ENCODE results near the gene ZSCAN5A. TPM values are rescaled to one million over a fixed set of nuclear protein-coding genes. Genes with fewer than 3 reads are reported as not detected.
A peak's percentile ranks its signal among the peaks of the same experiment; 100 is the strongest.

ZSCAN5A gene
- total and polyA plus RNA-seq, 7 donors: 4.3 to 7.2 (median 5.4) TPM

GRCh38 chr19:56351208-56351607, 36.6 kb upstream of the ZSCAN5A start:
- Histone ChIP-seq H3K4me3 (no peak overlapping the region), H3K9me3 (no peaks in the 10 kb centered on the region), H3K27me3 (no peaks in the 10 kb centered on the region), H3K36me3 (no peaks in the 10 kb centered on the region), H3K4me1 (no peaks in the 10 kb centered on the region), H3K27ac (no peak overlapping the region)
- intact Hi-C loops (cut with DNase I): loop anchor here (2.0 kb wide), 2 partner anchors 98 to 274 kb away; no protein-coding TSS in a partner anchor
- 78 to 82% methylated on average over 6 of the region's 6 CpGs for WGBS, 2 donors
- TF ChIP-seq POLR2A (IDR thresholded peaks at IDR 0.05): no peak
- TF ChIP-seq POLR2AphosphoS5 (IDR thresholded peaks at IDR 0.05): no peak
- no peak for TF ChIP-seq CTCF (IDR thresholded peaks at IDR 0.05)
- TF ChIP-seq EP300 (IDR thresholded peaks at IDR 0.05): no peak
- no peak for DNase-seq

DNA sequence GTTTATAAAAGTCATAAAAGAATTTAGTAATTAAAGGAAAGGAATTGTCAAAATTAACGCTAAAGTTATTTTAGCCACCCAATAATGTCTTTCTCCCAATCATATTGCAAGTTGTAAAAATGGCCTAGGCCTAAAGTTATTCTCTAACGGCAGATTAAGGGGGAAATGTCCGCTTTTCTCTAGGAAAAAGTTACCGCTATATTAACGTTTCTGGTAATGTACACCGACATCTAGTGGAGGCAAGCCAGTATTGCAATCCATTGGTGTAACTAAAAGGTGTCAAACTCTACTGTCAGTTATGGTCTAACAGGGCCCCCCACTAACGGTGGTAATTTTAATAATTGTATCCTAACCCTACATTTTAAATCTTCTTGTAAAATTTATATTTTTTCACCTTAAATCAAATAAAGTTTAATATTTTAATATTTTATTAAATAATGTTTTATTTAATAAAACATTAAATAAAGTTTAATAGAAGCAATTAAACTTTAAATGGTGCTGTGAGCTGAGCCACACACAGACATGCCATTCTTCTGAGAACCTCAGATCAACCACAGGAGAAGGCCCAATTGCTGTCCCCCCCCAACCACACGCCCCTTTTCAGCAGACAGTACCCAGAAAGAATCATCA, 35.9 kb upstream of the ZSCAN5A start:
- no peak overlapping the region for H3K27ac ChIP-seq
- WGBS, 2 donors: 15 to 17% methylated on average over 8 of the region's 8 CpGs
- H3K36me3 ChIP-seq: no peaks in the 10 kb centered on the region
- no peaks in the 10 kb centered on the region for H3K4me1 ChIP-seq
- no peaks in the 10 kb centered on the region for H3K9me3 ChIP-seq
- TF ChIP-seq EP300 (IDR thresholded peaks at IDR 0.05) (no peak), POLR2A (IDR thresholded peaks at IDR 0.05) (no peak), POLR2AphosphoS5 (IDR thresholded peaks at IDR 0.05) (no peak), CTCF (IDR thresholded peaks at IDR 0.05) (peak; percentile 64 to 82 (median 75))
- intact Hi-C loops (cut with DNase I): loop anchor here (2.0 kb wide), 2 partner anchors 98 to 274 kb away; no protein-coding TSS in a partner anchor
- H3K4me3 ChIP-seq: no peak overlapping the region
- DNase-seq: no peak
- H3K27me3 ChIP-seq: no peaks in the 10 kb centered on the region

GRCh38 chr19:56348289-56348877, 33.7 kb upstream of the ZSCAN5A start:
- 52 to 71% methylated on average over 5 of the region's 5 CpGs for WGBS, 2 donors
- H3K9me3 ChIP-seq: no peaks in the 10 kb centered on the region
- no peak overlapping the region for H3K4me3 ChIP-seq
- DNase-seq: no peak
- H3K27me3 ChIP-seq: no peaks in the 10 kb centered on the region
- no peaks in the 10 kb centered on the region for H3K36me3 ChIP-seq
- no peaks in the 10 kb centered on the region for H3K4me1 ChIP-seq
- no peak overlapping the region for H3K27ac ChIP-seq
- intact Hi-C loops (cut with DNase I): loop anchor here (10.0 kb wide), 1 partner anchor 174 kb away; the partner anchor contains the start of gene GALP
- no peak for TF ChIP-seq CTCF (IDR thresholded peaks at IDR 0.05)
- no peak for TF ChIP-seq POLR2A (IDR thresholded peaks at IDR 0.05)

GRCh38 chr19:56347163-56347778, 32.6 kb upstream of the ZSCAN5A start:
- intact Hi-C loops (cut with DNase I): loop anchor here (10.0 kb wide), 1 partner anchor 172 kb away; the partner anchor contains the start of gene GALP
- TF ChIP-seq EP300 (IDR thresholded peaks at IDR 0.05) (no peak), POLR2AphosphoS5 (IDR thresholded peaks at IDR 0.05) (no peak), POLR2A (IDR thresholded peaks at IDR 0.05) (no peak), CTCF (IDR thresholded peaks at IDR 0.05) (no peak)
- Histone ChIP-seq H3K27me3 (no peaks in the 10 kb centered on the region), H3K36me3 (no peaks in the 10 kb centered on the region), H3K4me3 (no peak overlapping the region), H3K27ac (no peak overlapping the region), H3K9me3 (peaks cover 0 to 2% (median 0%) of the 10 kb centered on the region in 4 donors), H3K4me1 (no peaks in the 10 kb centered on the region)
- WGBS, 2 donors: 63 to 77% methylated on average over 7 of the region's 7 CpGs
- no peak for DNase-seq
